Heart left ventricle (tissue), 16 donors: ENCODE data around the gene ZNF768. TPM values are rescaled to one million over a fixed set of nuclear protein-coding genes. Genes with fewer than 3 reads are reported as not detected.

ENCODE experiments used
- ATAC-seq, 4 donors: fragments of 200-7000 bp; cut with Tn5 transposase; one replicate each; pipeline ENCODE4 v1.9.1; 2020 to 2022; ENCODE audit warnings: moderate library complexity in 4 of 4, mild to moderate bottlenecking in 3 of 4, moderate number of reproducible peaks in 1 of 4
- DNase-seq, 5 donors: peaks; one replicate each; pipeline ENCODE4 v3.0.0-alpha.2; 2020
- H3K27ac ChIP-seq, 12 donors: fragments of 200-600 bp; sonication (generic) in 4 of 12; one replicate each; pipeline versions ENCODE4 v1.5.0 to v1.8.0; 2016 to 2022; ENCODE audit warnings: mild to moderate bottlenecking in 2 of 12
- H3K27me3 ChIP-seq, 9 donors: fragments of 200-600 bp; sonication (generic) in 2 of 9; one replicate each; pipeline versions ENCODE4 v1.5.1 to v1.8.0; 2016 to 2022; ENCODE audit warnings: mild to moderate bottlenecking in 3 of 9
- H3K36me3 ChIP-seq, 9 donors: fragments of 200-600 bp; sonication (generic) in 2 of 9; one replicate each; pipeline versions ENCODE4 v1.5.0 to v1.8.0; 2018 to 2022; ENCODE audit warnings: mild to moderate bottlenecking in 2 of 9
- H3K4me1 ChIP-seq, 12 donors: fragments of 200-600 bp; sonication (generic) in 4 of 12; one replicate each; pipeline versions ENCODE4 v1.5.0 to v1.8.0; 2016 to 2022; ENCODE audit warnings: mild to moderate bottlenecking in 3 of 12
- H3K4me3 ChIP-seq, 12 donors: fragments of 200-600 bp; sonication (generic) in 4 of 12; one replicate each; pipeline versions ENCODE4 v1.5.0 to v1.8.0; 2017 to 2022; ENCODE audit warnings: mild to moderate bottlenecking in 9 of 12, moderate library complexity in 4 of 12
- H3K9me3 ChIP-seq, 12 donors: fragments of 200-600 bp; sonication (generic) in 4 of 12; one replicate each; pipeline versions ENCODE4 v1.5.0 to v1.8.0; 2016 to 2022; ENCODE audit warnings: mild to moderate bottlenecking in 1 of 12
- CTCF ChIP-seq, 12 donors: fragments of 200-600 bp; sonication (generic) in 4 of 12; IDR thresholded peaks; one replicate each; pipeline versions ENCODE4 v1.5.0 to v1.8.0; 2018 to 2022; ENCODE audit warnings: antibody characterized with exemption in 12 of 12, mild to moderate bottlenecking in 5 of 12
- POLR2A ChIP-seq, 2 donors: fragments of 450-650 bp; IDR thresholded peaks; one replicate each; pipeline ENCODE4 v1.6.1; 2017; ENCODE audit warnings: antibody characterized with exemption in 2 of 2, mild to moderate bottlenecking in 2 of 2, moderate library complexity in 2 of 2
- WGBS, 4 donors: extraction: QIAGEN DNeasy Blood & Tissue Kit in 2 of 4; methylation state at CpG; one replicate each; pipeline versions ENCODE4 v1.1.5 to v1.1.7; 2013 to 2018; 5-methylcytosine and 5-hydroxymethylcytosine counted together
- intact Hi-C, 10 donors: fragments of 100-400 bp; cut with DNase I; formaldehyde crosslinking; loops; one replicate each; pipeline versions ENCODE4 v1.11.1 to v1.14.2; 2022
- polyA plus RNA-seq, 2 donors: library from polyadenylated mRNA; stranded (reverse); fragments of 200-250 nt; gene quantifications; one replicate each; pipeline ENCODE4 v1.2.3, GENCODE V29; 2013
- total RNA-seq, 9 donors: library from RNA; depleted of rRNA in 2 of 9; stranded (reverse); fragments of >200 nt in 2 of 9; fragmentation: NEBNext Ultra II Directional in 3 of 9; extraction: Animal tissue kit (Norgen Biotek cat#: 25700) in 3 of 9; gene quantifications; one replicate each; pipeline versions ENCODE4 v1.1.0 to v1.2.4, GENCODE V29; 2016 to 2023
- donor health status: ischemic (EF 13 %, LVEDD 7.1; RV severe dilation, severe dysfunction).
- donor health status: healthy with polysubstance abuse.
- donor health status: DM: no; HTN: yes; CAD: no.
- donor health status: DM: no; HTN: no; CAD: no.
- donor health status: ischemic (EF 25% LVEDD 6.9; RV normal size, moderate dysfunction).
- donor health status: ischemic (EF 25% LVEDD 5.7; RV mildly dilated, moderate dysfunction).
- donor health status: healthy.
- donor health status: DM: yes; HTN: yes; CAD: no.
- donor health status: ischemic (EF 35%, LVEDD 5.7; RV mildly dilated, moderate dysfunction).
- donor health status: nonischemic (EF 11% LVEDD 7.7; RV severe dilation, severe dysfunction).
- donor health status: DM: yes; HTN: yes; CAD: no.
- donor health status: PGD.
- donor health status: ischemic (EF 29% LVEDD 5.4; RV normal size, mild dysfunction).
- donor health status: nonischemic (EF 23%, LVEDD 6.1; RV moderate dilation, normal function).

ZNF768 gene
- total and polyA plus RNA-seq, 11 donors: 38.9 to 88.2 (median 51.6) TPM

- H3K27ac ChIP-seq: peak overlapping the region; percentile 86 to 99 (median 94)
- ATAC-seq (peak in 2 of 4 donors; percentile 2 to 3), DNase-seq (peak in 1 of 5 donors; percentile 67)
- no peaks in the 10 kb centered on the region for H3K9me3 ChIP-seq
- no peak for TF ChIP-seq CTCF (IDR thresholded peaks at IDR 0.05)
- TF ChIP-seq POLR2A (IDR thresholded peaks at IDR 0.05): no peak
- intact Hi-C loops: loop anchor here in 9 of 10 donors (1.0 to 10.0 kb wide), 8 partner anchors 23 to 103 kb away; partner anchors contain the start of genes ZNF764 (in 5 of the 9), ZNF688 (in 4 of the 9) and DCTPP1 (in 1 of the 9)
- H3K4me3 ChIP-seq: peak overlapping the region; percentile 31 to 94 (median 82)
- no peaks in the 10 kb centered on the region for H3K27me3 ChIP-seq
- peaks cover 0 to 28% (median 23%) of the 10 kb centered on the region in 9 donors for H3K36me3 ChIP-seq
- WGBS, 4 donors: 21 to 30% (median 25%) methylated on average over 20 to 29 of the region's 29 CpGs
- H3K4me1 ChIP-seq: peaks cover 0 to 32% (median 20%) of the 10 kb centered on the region in 12 donors
Observed at GRCh38 chr16:30533748-30534367, 7.5 kb upstream of the ZNF768 start.

- peak overlapping the region in 2 of 12 donors; percentile 94 for H3K27ac ChIP-seq
- peaks cover 0 to 28% (median 23%) of the 10 kb centered on the region in 9 donors for H3K36me3 ChIP-seq
- TF ChIP-seq CTCF (IDR thresholded peaks at IDR 0.05): no peak
- TF ChIP-seq POLR2A (IDR thresholded peaks at IDR 0.05): no peak
- WGBS, 4 donors: 61 to 75% (median 64%) methylated on average over 10 to 11 of the region's 11 CpGs
- H3K27me3 ChIP-seq: no peaks in the 10 kb centered on the region
- ATAC-seq (no peak), DNase-seq (peak in 1 of 5 donors; percentile 64)
- H3K4me3 ChIP-seq: peak overlapping the region in 3 of 12 donors; percentile 79 to 94 (median 81)
- H3K4me1 ChIP-seq: peaks cover 0 to 37% (median 24%) of the 10 kb centered on the region in 12 donors
- H3K9me3 ChIP-seq: no peaks in the 10 kb centered on the region
- intact Hi-C loops: loop anchor here in 4 of 10 donors (5.0 to 10.0 kb wide), 3 partner anchors 39 to 102 kb away; partner anchors contain the start of gene ZNF688 (in 3 of the 4)
Observed at GRCh38 chr16:30533146-30533522, 6.8 kb upstream of the ZNF768 start.

- peaks cover 0 to 43% (median 30%) of the 10 kb centered on the region in 12 donors for H3K4me1 ChIP-seq
- TF ChIP-seq POLR2A (IDR thresholded peaks at IDR 0.05) (no peak), CTCF (IDR thresholded peaks at IDR 0.05) (no peak)
- peaks cover 0 to 28% (median 23%) of the 10 kb centered on the region in 9 donors for H3K36me3 ChIP-seq
- no peaks in the 10 kb centered on the region for H3K27me3 ChIP-seq
- no peak overlapping the region for H3K4me3 ChIP-seq
- no peaks in the 10 kb centered on the region for H3K9me3 ChIP-seq
- no peak overlapping the region for H3K27ac ChIP-seq
- DNase-seq (no peak), ATAC-seq (no peak)
- intact Hi-C loops: loop anchor here in 4 of 10 donors (5.0 to 10.0 kb wide), 3 partner anchors 40 to 102 kb away; partner anchors contain the start of gene ZNF688 (in 3 of the 4)
- 93 to 95% (median 94%) methylated on average over 42 to 57 of the region's 57 CpGs for WGBS, 4 donors
Observed at GRCh38 chr16:30532285-30533145, 6.1 kb upstream of the ZNF768 start.
